Mesodermal cell (in vitro differentiated cells): ENCODE results near the gene IRF3.
"Not testable (repeated sequence)": the region's sequence is repeated elsewhere in the genome, so short reads cannot be mapped to it uniquely, and the experiment has no call there.

Source experiments
- H3K27ac ChIP-seq: 2 replicates; pipeline ENCODE4 v1.7.0; 2013; ENCODE audit warnings: mild to moderate bottlenecking, low read depth, low read length, moderate library complexity; ENCODE audit not compliant: severe bottlenecking
- H3K36me3 ChIP-seq: 2 replicates; pipeline ENCODE4 v1.7.1; 2013; ENCODE audit warnings: mild to moderate bottlenecking, low read length, moderate library complexity; ENCODE audit not compliant: control insufficient read depth, insufficient read depth
- H3K4me1 ChIP-seq: one replicate; pipeline ENCODE4 v1.7.1; 2013; ENCODE audit warnings: mild to moderate bottlenecking, low read length; ENCODE audit not compliant: insufficient read depth, control insufficient read depth, poor library complexity, severe bottlenecking
- H3K4me3 ChIP-seq: 2 replicates; pipeline ENCODE4 v1.7.0; 2013; ENCODE audit warnings: low read length, control low read depth, mild to moderate bottlenecking; ENCODE audit not compliant: insufficient read depth, poor library complexity, severe bottlenecking; ENCODE audit errors: extremely low read depth
- H3K9me3 ChIP-seq: 2 replicates; pipeline ENCODE4 v1.7.1; 2013; ENCODE audit warnings: mild to moderate bottlenecking, low read length, moderate library complexity; ENCODE audit not compliant: control insufficient read depth
- WGBS, 2 experiments: methylation state at CpG; one replicate each; pipeline ENCODE4 v1.1.5; 2013; ENCODE audit warnings: missing lambda C conversion rate in 2 of 2; ENCODE audit not compliant: insufficient coverage in 2 of 2; 5-methylcytosine and 5-hydroxymethylcytosine counted together

IRF3 gene

GRCh38 chr19:49631014-49631588, 34.6 kb downstream of the IRF3 start:
- Histone ChIP-seq H3K27ac (no peak overlapping the region), H3K9me3 (no peaks in the 10 kb centered on the region), H3K36me3 (peaks cover 23% of the 10 kb centered on the region), H3K4me1 (peaks cover 11% of the 10 kb centered on the region), H3K4me3 (no peak overlapping the region)
- 78 to 90% methylated on average over 1 to 3 of the region's 9 CpGs for WGBS, 2 experiments

GRCh38 chr19:49629659-49630058, 36.0 kb downstream of the IRF3 start:
- H3K27ac ChIP-seq, result no peak overlapping the region
- H3K36me3 ChIP-seq, result peaks cover 23% of the 10 kb centered on the region
- no peak overlapping the region for H3K4me3 ChIP-seq
- H3K4me1 ChIP-seq, result no peaks in the 10 kb centered on the region
- H3K9me3 ChIP-seq, result no peaks in the 10 kb centered on the region
- 94 to 98% methylated on average over 5 to 8 of the region's 9 CpGs for WGBS, 2 experiments

- Histone ChIP-seq H3K27ac (no peak overlapping the region), H3K9me3 (no peaks in the 10 kb centered on the region), H3K4me3 (no peak overlapping the region), H3K36me3 (peaks cover 53% of the 10 kb centered on the region), H3K4me1 (no peaks in the 10 kb centered on the region)
- WGBS, 2 experiments, result 89% methylated on average over 3 of the region's 11 CpGs; no CpG with 5 or more reads in 1 of the 2 experiments
These were observed 39.4 kb downstream of the IRF3 start for GRCh38 chr19:49626226-49626625.

- Histone ChIP-seq H3K4me3 (no peak overlapping the region), H3K9me3 (no peaks in the 10 kb centered on the region), H3K27ac (no peak overlapping the region), H3K4me1 (no peaks in the 10 kb centered on the region), H3K36me3 (peaks cover 61% of the 10 kb centered on the region)
- WGBS, 2 experiments, result 94 to 95% methylated on average over 17 to 19 of the region's 27 CpGs
These were observed 40.4 kb downstream of the IRF3 start for GRCh38 chr19:49624967-49625910.

GRCh38 chr19:49617860-49618259, 47.8 kb downstream of the IRF3 start:
- 94 to 96% methylated on average over 13 of the region's 13 CpGs for WGBS, 2 experiments
- H3K9me3 ChIP-seq, H3K4me3 ChIP-seq, H3K27ac ChIP-seq: not testable (repeated sequence)
- H3K36me3 ChIP-seq, result peaks cover 90% of the 10 kb centered on the region
- peaks cover 13% of the 10 kb centered on the region for H3K4me1 ChIP-seq

GRCh38 chr19:49616945-49617344, 48.7 kb downstream of the IRF3 start:
- Histone ChIP-seq H3K4me1 (peaks cover 13% of the 10 kb centered on the region), H3K27ac (no peak overlapping the region), H3K36me3 (peaks cover 91% of the 10 kb centered on the region), H3K4me3 (no peak overlapping the region), H3K9me3 (no peaks in the 10 kb centered on the region)
- WGBS, 2 experiments, result 85 to 100% methylated on average over 4 to 5 of the region's 7 CpGs

GRCh38 chr19:49616532-49616931, 49.1 kb downstream of the IRF3 start:
- 94 to 95% methylated on average over 6 to 7 of the region's 7 CpGs for WGBS, 2 experiments
- no peak overlapping the region for H3K4me3 ChIP-seq
- no peaks in the 10 kb centered on the region for H3K9me3 ChIP-seq
- H3K4me1 ChIP-seq, result peaks cover 13% of the 10 kb centered on the region
- H3K36me3 ChIP-seq, result peaks cover 87% of the 10 kb centered on the region
- H3K27ac ChIP-seq, result no peak overlapping the region

GRCh38 chr19:49615861-49616260, 49.8 kb downstream of the IRF3 start:
- H3K27ac ChIP-seq, result no peak overlapping the region
- H3K4me1 ChIP-seq, result peaks cover 13% of the 10 kb centered on the region
- no peaks in the 10 kb centered on the region for H3K9me3 ChIP-seq
- 96 to 97% methylated on average over 22 to 23 of the region's 23 CpGs for WGBS, 2 experiments
- H3K4me3 ChIP-seq, result no peak overlapping the region
- peaks cover 87% of the 10 kb centered on the region for H3K36me3 ChIP-seq

GRCh38 chr19:49614096-49614833, 51.4 kb downstream of the IRF3 start:
- Histone ChIP-seq H3K27ac (peak overlapping the region; percentile 51), H3K4me3 (no peak overlapping the region), H3K36me3 (peaks cover 88% of the 10 kb centered on the region), H3K4me1 (peaks cover 13% of the 10 kb centered on the region), H3K9me3 (no peaks in the 10 kb centered on the region)
- WGBS, 2 experiments, result 91 to 95% methylated on average over 15 to 16 of the region's 19 CpGs

- Histone ChIP-seq H3K27ac (peak overlapping the region; percentile 51), H3K4me1 (peaks cover 13% of the 10 kb centered on the region), H3K9me3 (no peaks in the 10 kb centered on the region), H3K36me3 (peaks cover 89% of the 10 kb centered on the region), H3K4me3 (no peak overlapping the region)
- WGBS, 2 experiments, result 100% methylated on average over 4 of the region's 4 CpGs
These were observed 52.3 kb downstream of the IRF3 start for GRCh38 chr19:49613374-49613773.
